GM19238 (cell line): ENCODE measurements around the gene GOLGA6L9.
"Not testable (repeated sequence)": the region's sequence is repeated elsewhere in the genome, so short reads cannot be mapped to it uniquely, and the experiment has no call there.

Source experiments
- DNase-seq: peaks from one replicate; pipeline ENCODE4 v3.0.0; 2011; ENCODE audit warnings: low spot score; ENCODE audit not compliant: insufficient read length

The GOLGA6L9 gene

GRCh38 chr15:82429693-82430092 lies at the start of gene GOLGA6L9:
GOLGA6L9 (plus strand) TSS chr15:82429816; CDS start chr15:82430080, 264 bp downstream.
- DNase-seq, result not testable (repeated sequence)

GRCh38 chr15:82381330-82381955 lies 48.2 kb upstream of the GOLGA6L9 start:
- not testable (repeated sequence) for DNase-seq

- not testable (repeated sequence) for DNase-seq
Observed at GRCh38 chr15:82387209-82387608, 42.4 kb upstream of the GOLGA6L9 start.

GRCh38 chr15:82390152-82390551 lies 39.5 kb upstream of the GOLGA6L9 start:
- DNase-seq, result not testable (repeated sequence)

GRCh38 chr15:82392077-82392476 lies 37.5 kb upstream of the GOLGA6L9 start:
- not testable (repeated sequence) for DNase-seq

GRCh38 chr15:82393671-82394070 lies 35.9 kb upstream of the GOLGA6L9 start:
- DNase-seq, result no peak

GRCh38 chr15:82395788-82396187 lies 33.8 kb upstream of the GOLGA6L9 start:
- not testable (repeated sequence) for DNase-seq

GRCh38 chr15:82397817-82398216 lies 31.8 kb upstream of the GOLGA6L9 start:
- no peak for DNase-seq

- DNase-seq, result no peak
Observed at GRCh38 chr15:82398785-82399184, 30.8 kb upstream of the GOLGA6L9 start.

GRCh38 chr15:82399366-82400103 lies 30.1 kb upstream of the GOLGA6L9 start:
- not testable (repeated sequence) for DNase-seq

- DNase-seq, result not testable (repeated sequence)
Observed at GRCh38 chr15:82401918-82402317, 27.7 kb upstream of the GOLGA6L9 start.

- DNase-seq, result not testable (repeated sequence)
Observed at GRCh38 chr15:82402341-82402740, 27.3 kb upstream of the GOLGA6L9 start.

- DNase-seq, result not testable (repeated sequence)
Observed at GRCh38 chr15:82406211-82406610, 23.4 kb upstream of the GOLGA6L9 start.

GRCh38 chr15:82410306-82410705 lies 19.3 kb upstream of the GOLGA6L9 start:
- DNase-seq, result not testable (repeated sequence)

- DNase-seq, result not testable (repeated sequence)
Observed at GRCh38 chr15:82411595-82411994, 18.0 kb upstream of the GOLGA6L9 start.

GRCh38 chr15:82414525-82415191 lies 15.0 kb upstream of the GOLGA6L9 start:
- DNase-seq, result not testable (repeated sequence)

GRCh38 chr15:82420516-82420915 lies 9.1 kb upstream of the GOLGA6L9 start:
- DNase-seq, result not testable (repeated sequence)

GRCh38 chr15:82420966-82421365 lies 8.7 kb upstream of the GOLGA6L9 start:
- not testable (repeated sequence) for DNase-seq

GRCh38 chr15:82427117-82427516 lies 2.5 kb upstream of the GOLGA6L9 start:
- not testable (repeated sequence) for DNase-seq

- not testable (repeated sequence) for DNase-seq
Observed at GRCh38 chr15:82445420-82445819, 15.8 kb downstream of the GOLGA6L9 start.

- DNase-seq, result not testable (repeated sequence)
Observed at GRCh38 chr15:82457336-82457735, 27.7 kb downstream of the GOLGA6L9 start.

GRCh38 chr15:82465629-82466028 lies 36.0 kb downstream of the GOLGA6L9 start:
- not testable (repeated sequence) for DNase-seq
